Cardiac muscle cell (in vitro differentiated cells and primary cell): ENCODE measurements around the gene VPS18. TPM values are rescaled to one million over a fixed set of nuclear protein-coding genes. Genes with fewer than 3 reads are reported as not detected.
"Not testable (repeated sequence)": the region's sequence is repeated elsewhere in the genome, so short reads cannot be mapped to it uniquely, and the experiment has no call there.

Experiments
- DNase-seq, 2 donors: peaks; one replicate each; pipeline versions ENCODE4 v3.0.0 to v3.0.0-alpha.2; 2010 to 2017; ENCODE audit warnings: low read depth in 1 of 2, low spot score in 1 of 2
- H3K27ac ChIP-seq: fragments of 200-600 bp; sonication (generic); 2 replicates; pipeline ENCODE4 v1.5.1; 2016
- H3K27me3 ChIP-seq: fragments of 200-600 bp; sonication (generic); 2 replicates; pipeline ENCODE4 v1.6.0; 2016; ENCODE audit warnings: control low read depth
- H3K36me3 ChIP-seq: fragments of 200-600 bp; sonication (generic); 2 replicates; pipeline ENCODE4 v1.5.1; 2016; ENCODE audit warnings: control low read depth
- H3K4me1 ChIP-seq: fragments of 200-600 bp; sonication (generic); 2 replicates; pipeline ENCODE4 v1.8.1; 2017; ENCODE audit warnings: low read depth, mild to moderate bottlenecking, mixed run types
- H3K4me3 ChIP-seq: fragments of 200-600 bp; sonication (generic); 2 replicates; pipeline ENCODE4 v1.5.1; 2016; ENCODE audit warnings: mild to moderate bottlenecking
- H3K9me3 ChIP-seq: fragments of 200-600 bp; sonication (generic); 2 replicates; pipeline ENCODE4 v1.5.1; 2017; ENCODE audit warnings: low read depth, mild to moderate bottlenecking, control low read depth
- CTCF ChIP-seq: IDR thresholded peaks from 2 replicates; pipeline ENCODE4 v1.5.1; 2012; ENCODE audit warnings: low read depth, mild to moderate bottlenecking, low read length
- polyA plus RNA-seq: library from polyadenylated mRNA; unstranded; fragments of >200 nt; fragmentation: Nextera tagmentation; extraction: Ambion mirVana; gene quantifications from 2 replicates; pipeline ENCODE4 v1.2.1, GENCODE V29; 2016
- total RNA-seq: library from RNA; depleted of rRNA; stranded (reverse); fragments of >200 nt; gene quantifications from 2 replicates; pipeline ENCODE4 v1.2.3, GENCODE V29; 2016

VPS18 gene
- total and polyA plus RNA-seq, 2 experiments from 2014 or later, result 28.7 to 34.1 TPM

- no peaks in the 10 kb centered on the region for H3K9me3 ChIP-seq
- H3K27ac ChIP-seq, result no peak overlapping the region
- no peak overlapping the region for H3K4me3 ChIP-seq
- H3K4me1 ChIP-seq, result no peaks in the 10 kb centered on the region
- H3K36me3 ChIP-seq, result no peaks in the 10 kb centered on the region
- peak; percentile 94 for TF ChIP-seq CTCF
- no peaks in the 10 kb centered on the region for H3K27me3 ChIP-seq
- DNase-seq, result peak; percentile 84 to 86
These were observed 34.9 kb upstream of the VPS18 start for GRCh38 chr15:40859206-40859851.

- not testable (repeated sequence) for H3K36me3 ChIP-seq, H3K27me3 ChIP-seq, H3K9me3 ChIP-seq, H3K27ac ChIP-seq, H3K4me3 ChIP-seq, H3K4me1 ChIP-seq, DNase-seq
These were observed 33.1 kb upstream of the VPS18 start for GRCh38 chr15:40861147-40861546.

GRCh38 chr15:40863660-40864270 lies 30.5 kb upstream of the VPS18 start:
- Histone ChIP-seq H3K36me3 (no peaks in the 10 kb centered on the region), H3K27ac (no peak overlapping the region), H3K4me3 (no peak overlapping the region), H3K27me3 (no peaks in the 10 kb centered on the region), H3K9me3 (no peaks in the 10 kb centered on the region), H3K4me1 (no peaks in the 10 kb centered on the region)
- no peak for TF ChIP-seq CTCF
- no peak for DNase-seq

GRCh38 chr15:40867199-40867598 lies 27.1 kb upstream of the VPS18 start:
- Histone ChIP-seq H3K36me3 (no peaks in the 10 kb centered on the region), H3K9me3 (no peaks in the 10 kb centered on the region), H3K27me3 (no peaks in the 10 kb centered on the region), H3K4me3 (no peak overlapping the region), H3K27ac (no peak overlapping the region), H3K4me1 (no peaks in the 10 kb centered on the region)
- TF ChIP-seq CTCF, result no peak
- DNase-seq, result no peak

GRCh38 chr15:40869686-40870085 lies 24.6 kb upstream of the VPS18 start:
- no peaks in the 10 kb centered on the region for H3K9me3 ChIP-seq
- H3K4me1 ChIP-seq, result no peaks in the 10 kb centered on the region
- H3K36me3 ChIP-seq, result no peaks in the 10 kb centered on the region
- no peak overlapping the region for H3K27ac ChIP-seq
- H3K4me3 ChIP-seq, result no peak overlapping the region
- no peak for TF ChIP-seq CTCF
- peaks cover 9% of the 10 kb centered on the region for H3K27me3 ChIP-seq
- no peak for DNase-seq

GRCh38 chr15:40870716-40871115 lies 23.5 kb upstream of the VPS18 start:
- Histone ChIP-seq H3K27ac (no peak overlapping the region), H3K4me3 (no peak overlapping the region), H3K4me1 (no peaks in the 10 kb centered on the region), H3K9me3 (no peaks in the 10 kb centered on the region), H3K27me3 (peaks cover 9% of the 10 kb centered on the region), H3K36me3 (no peaks in the 10 kb centered on the region)
- no peak for TF ChIP-seq CTCF
- DNase-seq, result no peak
